Heart left ventricle (tissue), 16 donors: ENCODE results near the gene DIAPH3. TPM values are rescaled to one million over a fixed set of nuclear protein-coding genes. Genes with fewer than 3 reads are reported as not detected.

ENCODE experiments used
- ATAC-seq, 4 donors: fragments of 200-7000 bp; cut with Tn5 transposase; one replicate each; pipeline ENCODE4 v1.9.1; 2020 to 2022; ENCODE audit warnings: moderate library complexity in 4 of 4, mild to moderate bottlenecking in 3 of 4, moderate number of reproducible peaks in 1 of 4
- DNase-seq, 5 donors: peaks; one replicate each; pipeline ENCODE4 v3.0.0-alpha.2; 2020
- H3K27ac ChIP-seq, 12 donors: fragments of 200-600 bp; sonication (generic) in 4 of 12; one replicate each; pipeline versions ENCODE4 v1.5.0 to v1.8.0; 2016 to 2022; ENCODE audit warnings: mild to moderate bottlenecking in 2 of 12
- H3K27me3 ChIP-seq, 9 donors: fragments of 200-600 bp; sonication (generic) in 2 of 9; one replicate each; pipeline versions ENCODE4 v1.5.1 to v1.8.0; 2016 to 2022; ENCODE audit warnings: mild to moderate bottlenecking in 3 of 9
- H3K36me3 ChIP-seq, 9 donors: fragments of 200-600 bp; sonication (generic) in 2 of 9; one replicate each; pipeline versions ENCODE4 v1.5.0 to v1.8.0; 2018 to 2022; ENCODE audit warnings: mild to moderate bottlenecking in 2 of 9
- H3K4me1 ChIP-seq, 12 donors: fragments of 200-600 bp; sonication (generic) in 4 of 12; one replicate each; pipeline versions ENCODE4 v1.5.0 to v1.8.0; 2016 to 2022; ENCODE audit warnings: mild to moderate bottlenecking in 3 of 12
- H3K4me3 ChIP-seq, 12 donors: fragments of 200-600 bp; sonication (generic) in 4 of 12; one replicate each; pipeline versions ENCODE4 v1.5.0 to v1.8.0; 2017 to 2022; ENCODE audit warnings: mild to moderate bottlenecking in 9 of 12, moderate library complexity in 4 of 12
- H3K9me3 ChIP-seq, 12 donors: fragments of 200-600 bp; sonication (generic) in 4 of 12; one replicate each; pipeline versions ENCODE4 v1.5.0 to v1.8.0; 2016 to 2022; ENCODE audit warnings: mild to moderate bottlenecking in 1 of 12
- POLR2A ChIP-seq, 2 donors: fragments of 450-650 bp; IDR thresholded peaks; one replicate each; pipeline ENCODE4 v1.6.1; 2017; ENCODE audit warnings: antibody characterized with exemption in 2 of 2, mild to moderate bottlenecking in 2 of 2, moderate library complexity in 2 of 2
- WGBS, 4 donors: extraction: QIAGEN DNeasy Blood & Tissue Kit in 2 of 4; methylation state at CpG; one replicate each; pipeline versions ENCODE4 v1.1.5 to v1.1.7; 2013 to 2018; 5-methylcytosine and 5-hydroxymethylcytosine counted together
- intact Hi-C, 10 donors: fragments of 100-400 bp; cut with DNase I; formaldehyde crosslinking; loops; one replicate each; pipeline versions ENCODE4 v1.11.1 to v1.14.2; 2022
- polyA plus RNA-seq, 2 donors: library from polyadenylated mRNA; stranded (reverse); fragments of 200-250 nt; gene quantifications; one replicate each; pipeline ENCODE4 v1.2.3, GENCODE V29; 2013
- total RNA-seq, 9 donors: library from RNA; depleted of rRNA in 2 of 9; stranded (reverse); fragments of >200 nt in 2 of 9; fragmentation: NEBNext Ultra II Directional in 3 of 9; extraction: Animal tissue kit (Norgen Biotek cat#: 25700) in 3 of 9; gene quantifications; one replicate each; pipeline versions ENCODE4 v1.1.0 to v1.2.4, GENCODE V29; 2016 to 2023
- TF ChIP-seq, protein P1 (sequence below), 12 donors: fragments of 200-600 bp; sonication (generic) in 4 of 12; IDR thresholded peaks; one replicate each; pipeline versions ENCODE4 v1.5.0 to v1.8.0; 2018 to 2022; ENCODE audit warnings: antibody characterized with exemption in 12 of 12, mild to moderate bottlenecking in 5 of 12
- donor health status: ischemic (EF 13 %, LVEDD 7.1; RV severe dilation, severe dysfunction).
- donor health status: healthy with polysubstance abuse.
- donor health status: DM: no; HTN: yes; CAD: no.
- donor health status: DM: no; HTN: no; CAD: no.
- donor health status: ischemic (EF 25% LVEDD 6.9; RV normal size, moderate dysfunction).
- donor health status: ischemic (EF 25% LVEDD 5.7; RV mildly dilated, moderate dysfunction).
- donor health status: healthy.
- donor health status: DM: yes; HTN: yes; CAD: no.
- donor health status: ischemic (EF 35%, LVEDD 5.7; RV mildly dilated, moderate dysfunction).
- donor health status: nonischemic (EF 11% LVEDD 7.7; RV severe dilation, severe dysfunction).
- donor health status: DM: yes; HTN: yes; CAD: no.
- donor health status: PGD.
- donor health status: ischemic (EF 29% LVEDD 5.4; RV normal size, mild dysfunction).
- donor health status: nonischemic (EF 23%, LVEDD 6.1; RV moderate dilation, normal function).

Gene DIAPH3
- total and polyA plus RNA-seq, 11 donors = 0.03 to 3.2 (median 0.19) TPM

DNA sequence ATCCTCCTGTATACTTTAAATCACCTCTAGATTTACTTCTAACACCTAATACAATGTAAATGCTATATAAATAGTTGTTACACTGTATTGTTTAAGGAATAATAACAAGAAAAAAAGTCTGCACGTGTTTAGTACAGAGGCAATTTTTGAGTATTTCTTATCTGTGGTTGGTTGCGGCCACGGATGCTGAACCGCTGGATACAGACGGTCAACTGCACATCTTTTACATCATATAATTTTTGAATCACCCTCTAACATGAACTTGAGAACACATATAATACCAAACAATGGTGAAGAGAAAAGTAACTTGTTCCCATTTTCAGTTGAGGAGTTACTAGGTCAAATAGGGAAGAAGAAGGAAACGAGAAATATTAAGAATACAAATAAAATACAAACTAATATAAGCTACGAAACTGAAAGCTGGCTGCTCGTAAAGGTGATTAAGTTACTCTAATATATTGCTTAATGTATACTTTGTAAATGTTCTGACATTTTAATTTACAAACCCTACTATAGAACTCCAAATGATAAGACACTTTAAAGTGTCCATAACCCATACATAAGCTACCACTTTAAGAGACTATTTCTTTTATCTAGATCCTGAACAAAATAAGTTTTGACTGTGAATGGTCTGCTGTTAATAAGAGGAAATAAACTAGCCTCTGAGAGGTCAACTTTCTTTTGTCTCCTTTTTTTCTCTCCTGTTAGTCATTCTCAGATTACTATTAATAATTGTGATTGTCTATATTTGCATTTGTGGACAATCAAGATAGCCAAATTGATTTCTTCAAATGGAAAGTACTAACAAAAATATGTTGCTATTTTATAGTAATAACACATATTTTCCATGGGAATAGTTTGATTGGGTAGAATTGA is 457.4 kb downstream of the DIAPH3 start:
- Histone ChIP-seq H3K9me3 (no peaks in the 10 kb centered on the region), H3K27ac (no peak overlapping the region), H3K27me3 (no peaks in the 10 kb centered on the region), H3K4me1 (no peaks in the 10 kb centered on the region), H3K4me3 (no peak overlapping the region), H3K36me3 (no peaks in the 10 kb centered on the region)
- WGBS, 4 donors = 93 to 97% (median 97%) methylated on average over 8 of the region's 8 CpGs
- ATAC-seq = no peak
- TF ChIP-seq, protein P1, sequence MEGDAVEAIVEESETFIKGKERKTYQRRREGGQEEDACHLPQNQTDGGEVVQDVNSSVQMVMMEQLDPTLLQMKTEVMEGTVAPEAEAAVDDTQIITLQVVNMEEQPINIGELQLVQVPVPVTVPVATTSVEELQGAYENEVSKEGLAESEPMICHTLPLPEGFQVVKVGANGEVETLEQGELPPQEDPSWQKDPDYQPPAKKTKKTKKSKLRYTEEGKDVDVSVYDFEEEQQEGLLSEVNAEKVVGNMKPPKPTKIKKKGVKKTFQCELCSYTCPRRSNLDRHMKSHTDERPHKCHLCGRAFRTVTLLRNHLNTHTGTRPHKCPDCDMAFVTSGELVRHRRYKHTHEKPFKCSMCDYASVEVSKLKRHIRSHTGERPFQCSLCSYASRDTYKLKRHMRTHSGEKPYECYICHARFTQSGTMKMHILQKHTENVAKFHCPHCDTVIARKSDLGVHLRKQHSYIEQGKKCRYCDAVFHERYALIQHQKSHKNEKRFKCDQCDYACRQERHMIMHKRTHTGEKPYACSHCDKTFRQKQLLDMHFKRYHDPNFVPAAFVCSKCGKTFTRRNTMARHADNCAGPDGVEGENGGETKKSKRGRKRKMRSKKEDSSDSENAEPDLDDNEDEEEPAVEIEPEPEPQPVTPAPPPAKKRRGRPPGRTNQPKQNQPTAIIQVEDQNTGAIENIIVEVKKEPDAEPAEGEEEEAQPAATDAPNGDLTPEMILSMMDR (IDR thresholded peaks at IDR 0.05) = no peak
- intact Hi-C loops = loop anchor here in 1 of 10 donors (10.0 kb wide), 1 partner anchor 78 kb away; no protein-coding TSS in a partner anchor
- no peak for DNase-seq

DNA sequence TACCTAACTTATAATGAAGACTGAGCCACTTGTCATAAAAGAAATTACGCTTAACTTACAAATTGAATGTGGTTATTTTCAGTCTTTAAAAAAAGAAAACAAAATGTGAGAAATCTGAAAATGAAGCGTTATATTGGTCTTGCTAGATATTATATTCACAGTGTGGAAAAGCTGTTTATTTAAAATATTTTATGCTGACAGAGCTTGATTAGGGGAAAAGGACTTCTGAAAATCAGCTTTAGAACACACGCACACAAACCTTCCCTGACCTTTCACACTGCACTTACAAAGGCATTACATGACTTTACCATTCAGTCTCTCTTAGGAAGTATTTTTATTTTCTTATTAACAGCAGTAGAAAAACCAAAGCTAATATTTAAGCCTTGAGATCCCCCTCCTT is 461.5 kb downstream of the DIAPH3 start:
- Histone ChIP-seq H3K4me3 (no peak overlapping the region), H3K27me3 (no peaks in the 10 kb centered on the region), H3K4me1 (no peaks in the 10 kb centered on the region), H3K36me3 (no peaks in the 10 kb centered on the region), H3K9me3 (no peaks in the 10 kb centered on the region), H3K27ac (no peak overlapping the region)
- no peak for TF ChIP-seq POLR2A (IDR thresholded peaks at IDR 0.05)
- TF ChIP-seq, protein P1 (IDR thresholded peaks at IDR 0.05) = no peak
- WGBS, 4 donors = 96 to 99% (median 99%) methylated on average over 3 of the region's 3 CpGs
- intact Hi-C loops = loop anchor here in 1 of 10 donors (10.0 kb wide), 1 partner anchor 83 kb away; no protein-coding TSS in a partner anchor
- DNase-seq (no peak), ATAC-seq (no peak)

DNA sequence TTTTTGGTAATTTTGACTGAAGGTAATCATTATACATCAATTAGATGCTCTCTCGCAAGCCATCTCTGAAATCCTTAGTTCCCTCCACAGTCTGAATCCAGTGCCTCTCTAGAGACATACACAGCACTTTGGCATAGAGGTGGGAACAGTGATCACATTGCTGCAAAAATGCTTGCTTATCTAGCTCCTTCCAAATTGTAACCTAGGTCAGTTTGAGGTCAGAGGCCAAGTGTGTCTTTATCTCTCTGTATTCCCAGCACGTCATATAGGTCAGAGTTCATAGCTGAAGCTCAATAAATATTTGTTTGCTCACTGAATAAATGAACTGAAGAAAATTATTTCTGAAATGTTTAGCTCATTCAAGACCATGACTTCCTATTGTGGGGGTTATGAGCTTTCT is 462.5 kb downstream of the DIAPH3 start:
- TF ChIP-seq POLR2A (IDR thresholded peaks at IDR 0.05) = no peak
- TF ChIP-seq, protein P1 (IDR thresholded peaks at IDR 0.05) = no peak
- DNase-seq (no peak), ATAC-seq (no peak)
- Histone ChIP-seq H3K27me3 (no peaks in the 10 kb centered on the region), H3K9me3 (no peaks in the 10 kb centered on the region), H3K4me3 (no peak overlapping the region), H3K36me3 (no peaks in the 10 kb centered on the region), H3K4me1 (no peaks in the 10 kb centered on the region), H3K27ac (no peak overlapping the region)
- intact Hi-C loops = loop anchor here in 1 of 10 donors (10.0 kb wide), 1 partner anchor 84 kb away; no protein-coding TSS in a partner anchor
- 71 to 74% (median 72%) methylated on average over 2 of the region's 2 CpGs for WGBS, 4 donors

DNA sequence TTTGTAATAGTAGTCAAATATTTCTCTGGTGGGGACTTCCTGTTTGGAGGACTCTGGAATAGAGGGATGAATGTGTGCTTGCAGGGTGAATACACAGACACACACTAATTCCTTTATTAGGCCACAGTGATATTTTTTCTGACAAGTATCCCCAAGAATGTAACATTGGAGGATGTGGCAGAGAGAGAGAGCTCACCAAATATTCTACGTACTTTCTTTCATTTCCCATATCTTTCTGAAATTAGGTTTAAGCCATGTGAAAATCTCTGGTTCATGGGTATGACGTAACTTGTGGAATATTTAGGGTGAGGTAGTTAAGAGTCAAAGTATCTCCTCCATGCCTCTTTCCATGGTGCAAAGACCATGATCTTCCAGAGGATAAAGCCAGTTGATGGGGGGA is 463.4 kb downstream of the DIAPH3 start:
- Histone ChIP-seq H3K27me3 (no peaks in the 10 kb centered on the region), H3K27ac (no peak overlapping the region), H3K36me3 (no peaks in the 10 kb centered on the region), H3K4me1 (no peaks in the 10 kb centered on the region), H3K9me3 (no peaks in the 10 kb centered on the region), H3K4me3 (no peak overlapping the region)
- no peak for DNase-seq
- 94 to 99% (median 95%) methylated on average over 2 of the region's 2 CpGs for WGBS, 4 donors
- no peak for ATAC-seq
- intact Hi-C loops = loop anchor here in 1 of 10 donors (10.0 kb wide), 1 partner anchor 85 kb away; no protein-coding TSS in a partner anchor
- TF ChIP-seq, protein P1 (IDR thresholded peaks at IDR 0.05) = no peak
- TF ChIP-seq POLR2A (IDR thresholded peaks at IDR 0.05) = no peak
